ENCODE results near the gene VPS51. TPM values are rescaled to one million over a fixed set of nuclear protein-coding genes. Genes with fewer than 3 reads are reported as not detected.

Gene VPS51
- total RNA-seq, 1 donor from 2014 or later: 203 TPM

- TF ChIP-seq, protein P1, sequence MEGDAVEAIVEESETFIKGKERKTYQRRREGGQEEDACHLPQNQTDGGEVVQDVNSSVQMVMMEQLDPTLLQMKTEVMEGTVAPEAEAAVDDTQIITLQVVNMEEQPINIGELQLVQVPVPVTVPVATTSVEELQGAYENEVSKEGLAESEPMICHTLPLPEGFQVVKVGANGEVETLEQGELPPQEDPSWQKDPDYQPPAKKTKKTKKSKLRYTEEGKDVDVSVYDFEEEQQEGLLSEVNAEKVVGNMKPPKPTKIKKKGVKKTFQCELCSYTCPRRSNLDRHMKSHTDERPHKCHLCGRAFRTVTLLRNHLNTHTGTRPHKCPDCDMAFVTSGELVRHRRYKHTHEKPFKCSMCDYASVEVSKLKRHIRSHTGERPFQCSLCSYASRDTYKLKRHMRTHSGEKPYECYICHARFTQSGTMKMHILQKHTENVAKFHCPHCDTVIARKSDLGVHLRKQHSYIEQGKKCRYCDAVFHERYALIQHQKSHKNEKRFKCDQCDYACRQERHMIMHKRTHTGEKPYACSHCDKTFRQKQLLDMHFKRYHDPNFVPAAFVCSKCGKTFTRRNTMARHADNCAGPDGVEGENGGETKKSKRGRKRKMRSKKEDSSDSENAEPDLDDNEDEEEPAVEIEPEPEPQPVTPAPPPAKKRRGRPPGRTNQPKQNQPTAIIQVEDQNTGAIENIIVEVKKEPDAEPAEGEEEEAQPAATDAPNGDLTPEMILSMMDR (IDR thresholded peaks at IDR 0.05; ENCODE audit: insufficient read depth, low read length, severe bottlenecking): no peak
- Histone ChIP-seq H3K27me3 (ENCODE audit: control insufficient read depth, insufficient read depth, low read length) (no peaks in the 10 kb centered on the region), H3K36me3 (ENCODE audit: control insufficient read depth, insufficient read depth, low read length) (peaks cover 2% of the 10 kb centered on the region), H3K4me3 (ENCODE audit: low read depth, low read length) (no peak overlapping the region)
- DNase-seq (ENCODE audit: low read depth) (no peak), FAIRE-seq (no peak)
Observed at GRCh38 chr11:65077451-65077850, 18.6 kb upstream of the VPS51 start.

DNA sequence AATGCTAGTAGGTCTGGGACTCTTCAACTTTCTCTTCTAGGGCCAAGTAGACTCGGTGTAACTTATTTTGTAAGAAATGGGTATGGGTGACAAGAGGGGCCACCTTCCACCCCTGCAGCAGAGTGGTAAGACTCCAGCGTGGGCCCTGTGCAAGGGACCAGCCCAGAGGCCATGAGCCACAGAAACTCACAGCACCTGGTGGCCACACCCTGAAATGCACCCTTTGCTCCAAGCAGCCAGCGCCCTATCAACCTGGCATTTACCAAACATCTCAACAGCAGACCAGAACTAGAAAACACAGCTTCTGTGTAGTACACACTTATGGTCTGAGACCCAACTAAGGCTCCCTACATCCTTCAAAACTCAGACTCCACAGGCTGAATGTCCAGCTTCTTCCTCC is 17.9 kb upstream of the VPS51 start:
- H3K4me3 ChIP-seq (ENCODE audit: low read depth, low read length): no peak overlapping the region
- no peak for FAIRE-seq
- H3K27me3 ChIP-seq (ENCODE audit: control insufficient read depth, insufficient read depth, low read length): no peaks in the 10 kb centered on the region
- H3K36me3 ChIP-seq (ENCODE audit: control insufficient read depth, insufficient read depth, low read length): peaks cover 2% of the 10 kb centered on the region
- peak; percentile 37 for DNase-seq (ENCODE audit: low read depth)
- TF ChIP-seq, protein P1 (IDR thresholded peaks at IDR 0.05; ENCODE audit: insufficient read depth, low read length, severe bottlenecking): peak; percentile 88

DNA sequence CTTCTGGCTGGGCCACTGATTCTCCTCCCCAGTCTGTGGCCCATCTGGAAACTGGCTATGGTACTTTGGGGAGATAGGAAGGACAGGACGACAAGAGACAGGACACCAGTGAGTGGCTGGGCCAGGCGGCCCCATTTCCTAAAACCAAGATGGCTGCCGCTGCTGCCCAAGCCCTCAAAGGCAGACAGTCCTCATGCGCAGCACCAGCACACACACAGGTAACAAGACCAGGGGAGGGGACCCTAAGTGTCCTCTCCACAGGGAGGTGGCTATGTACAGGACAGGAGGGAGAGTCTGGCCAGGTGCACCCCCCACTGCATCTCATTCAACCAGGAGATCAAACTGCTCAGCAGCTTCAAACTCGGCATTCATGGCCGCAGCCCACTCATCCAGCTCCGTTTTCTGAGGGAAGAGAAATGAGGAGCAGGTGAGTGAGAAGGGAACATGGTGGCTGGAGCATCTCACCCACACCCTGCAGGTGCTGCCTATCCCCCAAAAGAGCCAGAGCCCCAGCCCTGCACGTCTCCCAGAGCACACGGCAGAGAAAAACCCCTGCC is 17.1 kb upstream of the VPS51 start:
- no peak for FAIRE-seq
- peaks cover 2% of the 10 kb centered on the region for H3K36me3 ChIP-seq (ENCODE audit: control insufficient read depth, insufficient read depth, low read length)
- DNase-seq (ENCODE audit: low read depth): no peak

DNA sequence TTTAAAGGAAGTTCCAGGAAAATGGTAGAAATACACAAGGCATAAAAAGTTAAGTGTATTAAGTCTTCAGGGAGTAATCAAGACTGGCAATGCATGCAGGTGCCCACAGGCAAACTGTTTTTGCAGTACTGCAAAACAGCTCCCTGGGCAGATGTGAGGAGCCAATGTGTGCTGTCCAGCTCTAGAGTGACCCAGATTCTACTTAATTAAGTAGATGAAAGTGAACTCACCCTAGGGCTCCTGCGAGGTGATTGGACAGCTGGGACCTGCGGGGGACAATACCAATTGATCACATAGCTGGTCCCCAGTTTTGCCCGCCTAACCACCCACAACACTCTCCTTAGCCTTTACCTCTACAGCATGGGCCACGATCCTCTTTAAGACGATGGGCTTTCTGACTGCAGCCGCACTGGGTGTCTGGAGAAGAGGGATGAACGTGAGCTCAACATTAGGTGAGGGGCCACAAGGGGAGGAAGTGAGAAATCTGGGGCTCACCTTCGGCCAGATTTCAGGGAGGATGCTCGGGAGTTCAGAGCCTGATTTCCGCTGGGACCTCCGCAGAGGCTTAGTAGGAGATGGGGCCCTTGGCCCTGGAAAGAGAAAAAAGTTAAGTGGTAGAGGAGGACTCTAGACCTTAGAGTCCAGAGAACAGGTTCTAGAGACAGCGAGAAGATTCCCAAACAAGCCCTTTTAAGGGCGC is 12.7 kb upstream of the VPS51 start:
- Histone ChIP-seq H3K4me3 (ENCODE audit: low read depth, low read length) (peak overlapping the region; percentile 60), H3K36me3 (ENCODE audit: control insufficient read depth, insufficient read depth, low read length) (peaks cover 15% of the 10 kb centered on the region), H3K27me3 (ENCODE audit: control insufficient read depth, insufficient read depth, low read length) (no peaks in the 10 kb centered on the region)
- FAIRE-seq (no peak), DNase-seq (ENCODE audit: low read depth) (no peak)
- TF ChIP-seq, protein P1 (IDR thresholded peaks at IDR 0.05; ENCODE audit: insufficient read depth, low read length, severe bottlenecking): no peak

More for the DNA sequence above, 17.1 kb upstream of the VPS51 start:
- TF ChIP-seq, protein P1 (IDR thresholded peaks at IDR 0.05; ENCODE audit: insufficient read depth, low read length, severe bottlenecking): no peak
- Histone ChIP-seq H3K27me3 (ENCODE audit: control insufficient read depth, insufficient read depth, low read length) (no peaks in the 10 kb centered on the region), H3K4me3 (ENCODE audit: low read depth, low read length) (no peak overlapping the region)

- Histone ChIP-seq H3K27me3 (ENCODE audit: control insufficient read depth, insufficient read depth, low read length) (no peaks in the 10 kb centered on the region), H3K4me3 (ENCODE audit: low read depth, low read length) (peak within 1 kb of the TSS; percentile 60), H3K36me3 (ENCODE audit: control insufficient read depth, insufficient read depth, low read length) (peaks cover 17% of the 10 kb centered on the region)
- DNase-seq (ENCODE audit: low read depth) (peak; percentile 84), FAIRE-seq (no peak)
- TF ChIP-seq, protein P1 (IDR thresholded peaks at IDR 0.05; ENCODE audit: insufficient read depth, low read length, severe bottlenecking): no peak
Observed at GRCh38 chr11:65083834-65084597, 12.0 kb upstream of the VPS51 start, which contains the start of the genes CDCA5 and ZFPL1. Gene CDCA5 (minus strand): TSS chr11:65084040. CDS start chr11:65083978, 62 bp downstream. Gene ZFPL1 (plus strand): TSS chr11:65084222. CDS start chr11:65084699, 477 bp downstream.

All from bronchial epithelial cell (primary cell).